PC-9 (cell line): Measurements from ENCODE around the gene RPS21.

Source experiments
- EZH2 ChIP-seq: fragments of 200-600 bp; sonication (generic); IDR thresholded peaks from 2 replicates; pipeline ENCODE4 v1.8.0; 2017; ENCODE audit warnings: antibody characterized with exemption, low read depth
- TF ChIP-seq, protein P1 (sequence below): fragments of 200-600 bp; sonication (generic); conservative IDR thresholded peaks from 2 replicates; pipeline ENCODE4 v1.6.1; 2017; ENCODE audit warnings: mixed run types, antibody characterized with exemption, mild to moderate bottlenecking, moderate library complexity

DNA sequence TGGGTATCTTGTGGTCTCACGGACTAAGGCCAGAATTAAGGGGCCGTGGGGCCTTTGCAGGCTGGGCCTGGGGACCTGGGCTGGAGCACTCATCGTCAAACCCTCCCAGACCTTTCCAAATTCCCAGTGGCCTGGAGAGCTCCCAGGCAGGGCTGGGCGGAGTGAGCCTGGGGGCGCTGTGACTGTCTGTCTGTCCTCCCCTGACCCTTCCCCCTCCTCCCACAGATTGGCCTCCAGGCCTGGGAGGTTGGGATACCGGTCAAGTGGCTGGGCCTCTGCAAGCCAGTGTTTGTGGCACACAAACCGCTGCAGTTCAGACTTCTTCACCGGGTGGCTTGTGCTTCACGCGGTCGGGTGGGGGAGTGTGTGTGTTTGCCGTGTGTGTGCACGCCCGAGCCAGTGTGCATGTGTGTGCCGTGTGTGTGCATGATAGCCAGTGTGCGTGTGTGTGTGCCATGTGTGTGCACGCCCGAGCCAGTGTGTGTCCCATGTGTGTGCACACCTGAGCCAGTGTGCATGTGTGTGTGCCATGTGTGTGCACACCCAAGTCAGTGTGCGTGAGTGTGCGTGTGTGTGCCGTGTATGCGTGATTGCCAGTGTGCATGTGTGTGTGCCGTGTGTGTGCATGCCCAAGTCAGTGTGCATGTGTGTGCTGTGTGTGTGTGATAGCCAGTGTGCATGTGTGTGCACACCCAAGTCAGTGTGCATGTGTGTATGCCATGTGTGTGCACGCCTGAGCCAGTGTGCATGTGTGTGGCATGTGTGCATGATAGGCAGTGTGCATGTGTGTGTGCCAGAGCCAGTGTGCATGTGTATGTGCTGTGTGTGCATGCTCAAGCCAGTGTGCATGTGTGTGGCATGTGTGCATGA is 34.2 kb downstream of the RPS21 start:
- TF ChIP-seq, protein P1, sequence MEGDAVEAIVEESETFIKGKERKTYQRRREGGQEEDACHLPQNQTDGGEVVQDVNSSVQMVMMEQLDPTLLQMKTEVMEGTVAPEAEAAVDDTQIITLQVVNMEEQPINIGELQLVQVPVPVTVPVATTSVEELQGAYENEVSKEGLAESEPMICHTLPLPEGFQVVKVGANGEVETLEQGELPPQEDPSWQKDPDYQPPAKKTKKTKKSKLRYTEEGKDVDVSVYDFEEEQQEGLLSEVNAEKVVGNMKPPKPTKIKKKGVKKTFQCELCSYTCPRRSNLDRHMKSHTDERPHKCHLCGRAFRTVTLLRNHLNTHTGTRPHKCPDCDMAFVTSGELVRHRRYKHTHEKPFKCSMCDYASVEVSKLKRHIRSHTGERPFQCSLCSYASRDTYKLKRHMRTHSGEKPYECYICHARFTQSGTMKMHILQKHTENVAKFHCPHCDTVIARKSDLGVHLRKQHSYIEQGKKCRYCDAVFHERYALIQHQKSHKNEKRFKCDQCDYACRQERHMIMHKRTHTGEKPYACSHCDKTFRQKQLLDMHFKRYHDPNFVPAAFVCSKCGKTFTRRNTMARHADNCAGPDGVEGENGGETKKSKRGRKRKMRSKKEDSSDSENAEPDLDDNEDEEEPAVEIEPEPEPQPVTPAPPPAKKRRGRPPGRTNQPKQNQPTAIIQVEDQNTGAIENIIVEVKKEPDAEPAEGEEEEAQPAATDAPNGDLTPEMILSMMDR, result no peak
- no peak for TF ChIP-seq EZH2
